SU-DHL-6 (cell line): ENCODE results near the gene GAB2.

Source experiments
- CTCF ChIP-seq: fragments of 200-600 bp; sonication (generic); IDR thresholded peaks from one replicate; pipeline ENCODE4 v1.5.1; 2017; ENCODE audit warnings: antibody characterized with exemption, mild to moderate bottlenecking, low read length, moderate library complexity; ENCODE audit not compliant: insufficient read depth, poor library complexity, severe bottlenecking
- EZH2phosphoT487 ChIP-seq: fragments of 200-600 bp; sonication (generic), shearing (Covaris generic); conservative IDR thresholded peaks from 2 replicates; pipeline ENCODE4 v1.6.1; 2018; ENCODE audit warnings: mild to moderate bottlenecking, antibody characterized with exemption, low read length, moderate library complexity, mixed read lengths

GRCh38 chr11:78179459-78180071, 238.1 kb downstream of the GAB2 start:
- TF ChIP-seq CTCF = no peak
- TF ChIP-seq EZH2phosphoT487 = no peak
